Fibroblast of pulmonary artery (primary cell): ENCODE results near the gene NFE2L2.
A peak's percentile ranks its signal among the peaks of the same experiment; 100 is the strongest.

Experiments used
- DNase-seq: peaks from one replicate; pipeline ENCODE4 v3.0.0-alpha.2; 2010; ENCODE audit warnings: low read depth
- H3K4me3 ChIP-seq: replicated peaks from 2 replicates; pipeline ENCODE4 v1.5.1; 2011; ENCODE audit warnings: low read depth, mild to moderate bottlenecking, control low read depth, low read length, moderate library complexity
- CTCF ChIP-seq: IDR thresholded peaks from 2 replicates; pipeline ENCODE4 v1.5.1; 2011; ENCODE audit warnings: mild to moderate bottlenecking, control low read depth, low read length, inconsistent platforms; ENCODE audit errors: missing control alignments

NFE2L2 gene

GRCh38 chr2:177262958-177263450 is 1.5 kb downstream of the NFE2L2 start:
- no peak for DNase-seq
- TF ChIP-seq CTCF: no peak
- peak overlapping the region; percentile 80 for H3K4me3 ChIP-seq

- no peak for TF ChIP-seq CTCF
- peak overlapping the region; percentile 80 for H3K4me3 ChIP-seq
- DNase-seq: no peak
Observed at GRCh38 chr2:177262092-177262491, 2.4 kb downstream of the NFE2L2 start.

- no peak for TF ChIP-seq CTCF
- H3K4me3 ChIP-seq: peak overlapping the region; percentile 80
- no peak for DNase-seq
Observed at GRCh38 chr2:177261116-177262060, 3.1 kb downstream of the NFE2L2 start.

- no peak for DNase-seq
- TF ChIP-seq CTCF: no peak
- peak overlapping the region; percentile 80 for H3K4me3 ChIP-seq
Observed at GRCh38 chr2:177260379-177260778, 4.1 kb downstream of the NFE2L2 start.

- no peak for TF ChIP-seq CTCF
- DNase-seq: no peak
- H3K4me3 ChIP-seq: no peak overlapping the region
Observed at GRCh38 chr2:177258059-177258458, 6.5 kb downstream of the NFE2L2 start.

- TF ChIP-seq CTCF: no peak
- no peak for DNase-seq
- no peak overlapping the region for H3K4me3 ChIP-seq
Observed at GRCh38 chr2:177257471-177257870, 7.1 kb downstream of the NFE2L2 start.

- no peak for TF ChIP-seq CTCF
- no peak for DNase-seq
- no peak overlapping the region for H3K4me3 ChIP-seq
Observed at GRCh38 chr2:177256695-177257094, 7.8 kb downstream of the NFE2L2 start.
